Activated T-helper 17 cell treated with anti-CD3 and anti-CD28 coated beads, Interleukin-2, amount 50 U/mL, for 72 hours (primary cell): ENCODE results near the gene CPA1. TPM values are rescaled to one million over a fixed set of nuclear protein-coding genes. Genes with fewer than 3 reads are reported as not detected.

Source experiments
- ATAC-seq: fragments of 150-1000 bp; cut with Tn5 transposase; replicated peaks from 2 replicates; pipeline ENCODE4 v1.10.0; 2021; ENCODE audit warnings: mild to moderate bottlenecking, moderate library complexity
- H3K27ac Mint-ChIP-seq: one replicate; pipeline ENCODE4 v1.8.0; 2022; ENCODE audit warnings: mixed read lengths
- H3K27me3 Mint-ChIP-seq: one replicate; pipeline ENCODE4 v1.8.0; 2022; ENCODE audit warnings: mixed read lengths
- H3K36me3 Mint-ChIP-seq: one replicate; pipeline ENCODE4 v1.8.0; 2022; ENCODE audit warnings: low read depth, mild to moderate bottlenecking, mixed read lengths
- H3K4me1 Mint-ChIP-seq: one replicate; pipeline ENCODE4 v1.8.0; 2022; ENCODE audit warnings: mixed read lengths
- H3K4me3 Mint-ChIP-seq: one replicate; pipeline ENCODE4 v1.8.0; 2022; ENCODE audit warnings: mild to moderate bottlenecking, mixed read lengths
- H3K9me3 Mint-ChIP-seq: one replicate; pipeline ENCODE4 v1.8.0; 2022; ENCODE audit warnings: mixed read lengths
- total RNA-seq, 2 donors: library from RNA; stranded (reverse); gene quantifications; one replicate each; pipeline ENCODE4 v1.2.3, GENCODE V29; 2022

Gene CPA1
- total RNA-seq, 2 donors from 2014 or later = not detected

GRCh38 chr7:130349911-130350782, 30.1 kb upstream of the CPA1 start:
- no peaks in the 10 kb centered on the region for H3K36me3 Mint-ChIP-seq
- H3K27me3 Mint-ChIP-seq = peaks cover 28% of the 10 kb centered on the region
- H3K4me3 Mint-ChIP-seq = peak overlapping the region; percentile 62
- peak; percentile 59 for ATAC-seq
- peak overlapping the region; percentile 79 for H3K27ac Mint-ChIP-seq
- H3K4me1 Mint-ChIP-seq = peaks cover 23% of the 10 kb centered on the region
- H3K9me3 Mint-ChIP-seq = no peaks in the 10 kb centered on the region

- H3K27me3 Mint-ChIP-seq = peaks cover 26% of the 10 kb centered on the region
- no peaks in the 10 kb centered on the region for H3K36me3 Mint-ChIP-seq
Observed at GRCh38 chr7:130350945-130351790, 29.1 kb upstream of the CPA1 start.

GRCh38 chr7:130351791-130352090, 28.6 kb upstream of the CPA1 start:
- Mint-ChIP-seq H3K9me3 (no peaks in the 10 kb centered on the region), H3K36me3 (no peaks in the 10 kb centered on the region), H3K27me3 (peaks cover 26% of the 10 kb centered on the region), H3K4me3 (peak overlapping the region; percentile 62), H3K4me1 (peaks cover 23% of the 10 kb centered on the region), H3K27ac (peak overlapping the region; percentile 79)
- no peak for ATAC-seq

More at GRCh38 chr7:130350945-130351790, 29.1 kb upstream of the CPA1 start:
- Mint-ChIP-seq H3K27ac (peak overlapping the region; percentile 79), H3K4me3 (peak overlapping the region; percentile 62), H3K9me3 (no peaks in the 10 kb centered on the region), H3K4me1 (peaks cover 23% of the 10 kb centered on the region)
- peak; percentile 67 for ATAC-seq

GRCh38 chr7:130352194-130353074, 27.9 kb upstream of the CPA1 start:
- Mint-ChIP-seq H3K27me3 (peaks cover 25% of the 10 kb centered on the region), H3K9me3 (no peaks in the 10 kb centered on the region), H3K4me1 (peaks cover 23% of the 10 kb centered on the region), H3K4me3 (no peak overlapping the region), H3K36me3 (no peaks in the 10 kb centered on the region), H3K27ac (peak overlapping the region; percentile 79)
- ATAC-seq = no peak

GRCh38 chr7:130353196-130353595, 27.1 kb upstream of the CPA1 start:
- H3K4me3 Mint-ChIP-seq = no peak overlapping the region
- no peak for ATAC-seq
- H3K4me1 Mint-ChIP-seq = peaks cover 23% of the 10 kb centered on the region
- H3K36me3 Mint-ChIP-seq = no peaks in the 10 kb centered on the region
- peak overlapping the region; percentile 3 for H3K27ac Mint-ChIP-seq
- H3K27me3 Mint-ChIP-seq = peaks cover 19% of the 10 kb centered on the region
- H3K9me3 Mint-ChIP-seq = no peaks in the 10 kb centered on the region

GRCh38 chr7:130356121-130356875, 24.0 kb upstream of the CPA1 start:
- H3K27me3 Mint-ChIP-seq = peaks cover 18% of the 10 kb centered on the region
- H3K4me3 Mint-ChIP-seq = no peak overlapping the region
- no peak for ATAC-seq
- no peaks in the 10 kb centered on the region for H3K36me3 Mint-ChIP-seq
- peaks cover 11% of the 10 kb centered on the region for H3K9me3 Mint-ChIP-seq
- peaks cover 14% of the 10 kb centered on the region for H3K4me1 Mint-ChIP-seq
- H3K27ac Mint-ChIP-seq = no peak overlapping the region

GRCh38 chr7:130356876-130357611, 23.2 kb upstream of the CPA1 start:
- H3K4me3 Mint-ChIP-seq = no peak overlapping the region
- peak; percentile 77 for ATAC-seq
- peaks cover 11% of the 10 kb centered on the region for H3K27me3 Mint-ChIP-seq
- H3K9me3 Mint-ChIP-seq = peaks cover 11% of the 10 kb centered on the region
- H3K36me3 Mint-ChIP-seq = no peaks in the 10 kb centered on the region
- peaks cover 7% of the 10 kb centered on the region for H3K4me1 Mint-ChIP-seq
- H3K27ac Mint-ChIP-seq = no peak overlapping the region

GRCh38 chr7:130358471-130358870, 21.8 kb upstream of the CPA1 start:
- Mint-ChIP-seq H3K4me1 (peaks cover 4% of the 10 kb centered on the region), H3K36me3 (no peaks in the 10 kb centered on the region), H3K27me3 (peaks cover 6% of the 10 kb centered on the region), H3K27ac (no peak overlapping the region), H3K9me3 (peaks cover 11% of the 10 kb centered on the region), H3K4me3 (no peak overlapping the region)
- ATAC-seq = no peak

- Mint-ChIP-seq H3K36me3 (no peaks in the 10 kb centered on the region), H3K27me3 (peaks cover 3% of the 10 kb centered on the region), H3K27ac (peak overlapping the region; percentile 56), H3K4me3 (no peak overlapping the region), H3K4me1 (no peaks in the 10 kb centered on the region), H3K9me3 (peaks cover 11% of the 10 kb centered on the region)
- peak; percentile 10 for ATAC-seq
Observed at GRCh38 chr7:130359276-130359857, 20.9 kb upstream of the CPA1 start.

- no peak overlapping the region for H3K4me3 Mint-ChIP-seq
- H3K27ac Mint-ChIP-seq = no peak overlapping the region
- ATAC-seq = no peak
- H3K27me3 Mint-ChIP-seq = peaks cover 3% of the 10 kb centered on the region
- H3K9me3 Mint-ChIP-seq = peaks cover 11% of the 10 kb centered on the region
- H3K36me3 Mint-ChIP-seq = no peaks in the 10 kb centered on the region
- H3K4me1 Mint-ChIP-seq = peaks cover 5% of the 10 kb centered on the region
Observed at GRCh38 chr7:130360518-130360917, 19.8 kb upstream of the CPA1 start.

- Mint-ChIP-seq H3K4me1 (peaks cover 9% of the 10 kb centered on the region), H3K9me3 (peaks cover 11% of the 10 kb centered on the region), H3K27me3 (peaks cover 3% of the 10 kb centered on the region), H3K36me3 (no peaks in the 10 kb centered on the region), H3K4me3 (no peak overlapping the region), H3K27ac (no peak overlapping the region)
- ATAC-seq = no peak
Observed at GRCh38 chr7:130361681-130362080, 18.6 kb upstream of the CPA1 start.

- no peak overlapping the region for H3K27ac Mint-ChIP-seq
- no peak overlapping the region for H3K4me3 Mint-ChIP-seq
- peaks cover 3% of the 10 kb centered on the region for H3K27me3 Mint-ChIP-seq
- ATAC-seq = no peak
- peaks cover 13% of the 10 kb centered on the region for H3K4me1 Mint-ChIP-seq
- peaks cover 6% of the 10 kb centered on the region for H3K36me3 Mint-ChIP-seq
- H3K9me3 Mint-ChIP-seq = peaks cover 11% of the 10 kb centered on the region
Observed at GRCh38 chr7:130362251-130362816, 18.0 kb upstream of the CPA1 start.
